ENCODE data around the gene BSPRY. TPM values are rescaled to one million over a fixed set of nuclear protein-coding genes. Genes with fewer than 3 reads are reported as not detected.

BSPRY gene
- total RNA-seq, 1 experiment from 2014 or later, result 0.13 TPM

Other genes starting within 250 kb of the BSPRY start
- gene SLC31A2, start 198.5 kb upstream of the BSPRY start, total RNA-seq (2021; ENCODE audit: unreplicated experiment), result 5.3 TPM
- 17.6 TPM for gene FKBP15, start 128.3 kb upstream of the BSPRY start, total RNA-seq (2021; ENCODE audit: unreplicated experiment)
- 17.6 TPM for gene SLC31A1, start 128.0 kb upstream of the BSPRY start, total RNA-seq (2021; ENCODE audit: unreplicated experiment)
- gene CDC26, start 74.0 kb upstream of the BSPRY start, total RNA-seq (2021; ENCODE audit: unreplicated experiment), result 19.4 TPM
- gene PRPF4, start 73.9 kb upstream of the BSPRY start, total RNA-seq (2021; ENCODE audit: unreplicated experiment), result 28.9 TPM
- gene RNF183, start 46.2 kb upstream of the BSPRY start, total RNA-seq (2021; ENCODE audit: unreplicated experiment), result not detected
- 0.80 TPM for gene WDR31, start 9.3 kb upstream of the BSPRY start, total RNA-seq (2021; ENCODE audit: unreplicated experiment)
- gene HDHD3, start 27.4 kb downstream of the BSPRY start, total RNA-seq (2021; ENCODE audit: unreplicated experiment), result 14.5 TPM
- gene ALAD, start 51.7 kb downstream of the BSPRY start, total RNA-seq (2021; ENCODE audit: unreplicated experiment), result 8.9 TPM
- gene POLE3, start 61.1 kb downstream of the BSPRY start, total RNA-seq (2021; ENCODE audit: unreplicated experiment), result 48.5 TPM
- gene C9orf43, start 61.2 kb downstream of the BSPRY start, total RNA-seq (2021; ENCODE audit: unreplicated experiment), result 1.2 TPM
- gene RGS3, start 114.2 kb downstream of the BSPRY start, total RNA-seq (2021; ENCODE audit: unreplicated experiment), result 15.1 TPM